SU-DHL-6 (cell line): ENCODE measurements around the gene ZNF862.

Experiments
- EZH2phosphoT487 ChIP-seq: fragments of 200-600 bp; sonication (generic), shearing (Covaris generic); conservative IDR thresholded peaks from 2 replicates; pipeline ENCODE4 v1.6.1; 2018; ENCODE audit warnings: mild to moderate bottlenecking, antibody characterized with exemption, low read length, moderate library complexity, mixed read lengths
- TF ChIP-seq, protein P1 (sequence below): fragments of 200-600 bp; sonication (generic); IDR thresholded peaks from one replicate; pipeline ENCODE4 v1.5.1; 2017; ENCODE audit warnings: antibody characterized with exemption, mild to moderate bottlenecking, low read length, moderate library complexity; ENCODE audit not compliant: insufficient read depth, poor library complexity, severe bottlenecking

- TF ChIP-seq, protein P1, sequence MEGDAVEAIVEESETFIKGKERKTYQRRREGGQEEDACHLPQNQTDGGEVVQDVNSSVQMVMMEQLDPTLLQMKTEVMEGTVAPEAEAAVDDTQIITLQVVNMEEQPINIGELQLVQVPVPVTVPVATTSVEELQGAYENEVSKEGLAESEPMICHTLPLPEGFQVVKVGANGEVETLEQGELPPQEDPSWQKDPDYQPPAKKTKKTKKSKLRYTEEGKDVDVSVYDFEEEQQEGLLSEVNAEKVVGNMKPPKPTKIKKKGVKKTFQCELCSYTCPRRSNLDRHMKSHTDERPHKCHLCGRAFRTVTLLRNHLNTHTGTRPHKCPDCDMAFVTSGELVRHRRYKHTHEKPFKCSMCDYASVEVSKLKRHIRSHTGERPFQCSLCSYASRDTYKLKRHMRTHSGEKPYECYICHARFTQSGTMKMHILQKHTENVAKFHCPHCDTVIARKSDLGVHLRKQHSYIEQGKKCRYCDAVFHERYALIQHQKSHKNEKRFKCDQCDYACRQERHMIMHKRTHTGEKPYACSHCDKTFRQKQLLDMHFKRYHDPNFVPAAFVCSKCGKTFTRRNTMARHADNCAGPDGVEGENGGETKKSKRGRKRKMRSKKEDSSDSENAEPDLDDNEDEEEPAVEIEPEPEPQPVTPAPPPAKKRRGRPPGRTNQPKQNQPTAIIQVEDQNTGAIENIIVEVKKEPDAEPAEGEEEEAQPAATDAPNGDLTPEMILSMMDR: no peak
- TF ChIP-seq EZH2phosphoT487: no peak
Measured at GRCh38 chr7:149823631-149824199, 14.5 kb upstream of the ZNF862 start.
